Measurements from ENCODE around the gene DDX4.

GRCh38 chr5:55692106-55692417 lies 45.8 kb upstream of the DDX4 start:
- TF ChIP-seq CTCF (IDR thresholded peaks at IDR 0.05) (no peak), POLR2A (IDR thresholded peaks at IDR 0.05) (no peak)

Data from body of pancreas (tissue), 4 donors.